Astrocyte (in vitro differentiated cells and primary cell): ENCODE measurements around the gene OR5K2. TPM values are rescaled to one million over a fixed set of nuclear protein-coding genes. Genes with fewer than 3 reads are reported as not detected.

Experiments used
- DNase-seq: peaks from one replicate; pipeline ENCODE4 v3.0.0-alpha.2; 2010; ENCODE audit warnings: low read depth
- FAIRE-seq: peaks from 2 replicates; lab custom pipeline; 2011; peaks lifted over from hg19 to GRCh38; lab: Jason Lieb, UNC
- H2AFZ ChIP-seq: 2 replicates; pipeline ENCODE4 v1.6.0; 2012; ENCODE audit warnings: low read depth, low read length, inconsistent platforms
- H3K27ac ChIP-seq: 2 replicates; pipeline ENCODE4 v1.5.1; 2011; ENCODE audit warnings: low read depth, low read length, inconsistent platforms
- H3K27me3 ChIP-seq: 2 replicates; pipeline ENCODE4 v1.6.0; 2011; ENCODE audit warnings: low read length, inconsistent platforms; ENCODE audit not compliant: insufficient read depth
- H3K36me3 ChIP-seq: 2 replicates; pipeline ENCODE4 v1.5.1; 2011; ENCODE audit warnings: low read length, inconsistent platforms; ENCODE audit not compliant: insufficient read depth
- H3K4me1 ChIP-seq: 2 replicates; pipeline ENCODE4 v1.5.1; 2011; ENCODE audit warnings: low read length, inconsistent platforms; ENCODE audit not compliant: insufficient read depth
- H3K4me2 ChIP-seq: 2 replicates; pipeline ENCODE4 v1.6.0; 2012; ENCODE audit warnings: low read length, inconsistent platforms
- H3K4me3 ChIP-seq: 2 replicates; pipeline ENCODE4 v1.5.1; 2011; ENCODE audit warnings: low read depth, mild to moderate bottlenecking, low read length, inconsistent platforms; ENCODE audit not compliant: insufficient read depth
- H3K79me2 ChIP-seq: 2 replicates; pipeline ENCODE4 v1.6.0; 2012; ENCODE audit warnings: mild to moderate bottlenecking, low read length, inconsistent platforms; ENCODE audit not compliant: insufficient read depth
- H3K9ac ChIP-seq: 2 replicates; pipeline ENCODE4 v1.6.0; 2012; ENCODE audit warnings: mild to moderate bottlenecking, low read length, inconsistent platforms
- H3K9me3 ChIP-seq: 2 replicates; pipeline ENCODE4 v1.5.1; 2012; ENCODE audit warnings: low read depth, mild to moderate bottlenecking, low read length, inconsistent platforms; ENCODE audit not compliant: insufficient read depth
- H4K20me1 ChIP-seq: 2 replicates; pipeline ENCODE4 v1.6.0; 2012; ENCODE audit warnings: low read length, inconsistent platforms; ENCODE audit not compliant: insufficient read depth
- H3K27ac Mint-ChIP-seq: one replicate; pipeline ENCODE4 v1.8.0; 2021; ENCODE audit warnings: mild to moderate bottlenecking, mixed read lengths; ENCODE audit not compliant: unreplicated experiment
- H3K27me3 Mint-ChIP-seq: one replicate; pipeline ENCODE4 v1.8.0; 2021; ENCODE audit warnings: low read depth, mixed read lengths; ENCODE audit not compliant: unreplicated experiment
- H3K36me3 Mint-ChIP-seq: one replicate; pipeline ENCODE4 v1.8.0; 2021; ENCODE audit warnings: low read depth, mixed read lengths; ENCODE audit not compliant: unreplicated experiment
- H3K4me1 Mint-ChIP-seq: one replicate; pipeline ENCODE4 v1.8.0; 2021; ENCODE audit warnings: low read depth, mixed read lengths; ENCODE audit not compliant: unreplicated experiment
- H3K4me3 Mint-ChIP-seq: one replicate; pipeline ENCODE4 v1.8.0; 2021; ENCODE audit warnings: mild to moderate bottlenecking, moderate library complexity, mixed read lengths; ENCODE audit not compliant: unreplicated experiment
- H3K9me3 Mint-ChIP-seq: one replicate; pipeline ENCODE4 v1.8.0; 2021; ENCODE audit warnings: mild to moderate bottlenecking, mixed read lengths; ENCODE audit not compliant: unreplicated experiment
- EZH2 ChIP-seq: IDR thresholded peaks from 2 replicates; pipeline ENCODE4 v1.6.1; 2012; ENCODE audit warnings: mild to moderate bottlenecking, low read length, inconsistent platforms; ENCODE audit not compliant: insufficient read depth
- total RNA-seq: library from RNA; stranded (reverse); gene quantifications from 2 replicates; pipeline ENCODE4 v1.2.1, GENCODE V29; 2021
- TF ChIP-seq, protein P1 (sequence below): IDR thresholded peaks from 2 replicates; pipeline ENCODE4 v1.5.1; 2011; ENCODE audit warnings: low read depth, mild to moderate bottlenecking, inconsistent platforms, low read length, moderate library complexity; ENCODE audit not compliant: insufficient read depth

OR5K2 gene
- total RNA-seq, 1 donor from 2014 or later, result not detected

- H3K4me1 Mint-ChIP-seq, result no peaks in the 10 kb centered on the region
- no peaks in the 10 kb centered on the region for H3K9me3 Mint-ChIP-seq
- no peak overlapping the region for H2AFZ ChIP-seq
- H3K27me3 ChIP-seq, result no peaks in the 10 kb centered on the region
- no peaks in the 10 kb centered on the region for H4K20me1 ChIP-seq
- H3K9ac ChIP-seq, result no peak overlapping the region
- DNase-seq, result no peak
- FAIRE-seq, result no peak
- no peak for TF ChIP-seq EZH2
- TF ChIP-seq, protein P1, sequence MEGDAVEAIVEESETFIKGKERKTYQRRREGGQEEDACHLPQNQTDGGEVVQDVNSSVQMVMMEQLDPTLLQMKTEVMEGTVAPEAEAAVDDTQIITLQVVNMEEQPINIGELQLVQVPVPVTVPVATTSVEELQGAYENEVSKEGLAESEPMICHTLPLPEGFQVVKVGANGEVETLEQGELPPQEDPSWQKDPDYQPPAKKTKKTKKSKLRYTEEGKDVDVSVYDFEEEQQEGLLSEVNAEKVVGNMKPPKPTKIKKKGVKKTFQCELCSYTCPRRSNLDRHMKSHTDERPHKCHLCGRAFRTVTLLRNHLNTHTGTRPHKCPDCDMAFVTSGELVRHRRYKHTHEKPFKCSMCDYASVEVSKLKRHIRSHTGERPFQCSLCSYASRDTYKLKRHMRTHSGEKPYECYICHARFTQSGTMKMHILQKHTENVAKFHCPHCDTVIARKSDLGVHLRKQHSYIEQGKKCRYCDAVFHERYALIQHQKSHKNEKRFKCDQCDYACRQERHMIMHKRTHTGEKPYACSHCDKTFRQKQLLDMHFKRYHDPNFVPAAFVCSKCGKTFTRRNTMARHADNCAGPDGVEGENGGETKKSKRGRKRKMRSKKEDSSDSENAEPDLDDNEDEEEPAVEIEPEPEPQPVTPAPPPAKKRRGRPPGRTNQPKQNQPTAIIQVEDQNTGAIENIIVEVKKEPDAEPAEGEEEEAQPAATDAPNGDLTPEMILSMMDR, result no peak
- H3K27me3 Mint-ChIP-seq, result no peaks in the 10 kb centered on the region
- H3K36me3 ChIP-seq, result no peaks in the 10 kb centered on the region
- no peak overlapping the region for H3K27ac Mint-ChIP-seq
- H3K9me3 ChIP-seq, result no peaks in the 10 kb centered on the region
- no peaks in the 10 kb centered on the region for H3K79me2 ChIP-seq
- H3K4me3 Mint-ChIP-seq, result no peak overlapping the region
- no peak overlapping the region for H3K4me2 ChIP-seq
- no peaks in the 10 kb centered on the region for H3K4me1 ChIP-seq
- no peak overlapping the region for H3K27ac ChIP-seq
- no peaks in the 10 kb centered on the region for H3K36me3 Mint-ChIP-seq
- H3K4me3 ChIP-seq, result no peak overlapping the region
Observed at GRCh38 chr3:98545940-98546339, 48.5 kb downstream of the OR5K2 start.

Other genes with a start within 250 kb of the OR5K2 start
- not detected in 2 replicates for gene OR5H6, start 233.4 kb upstream of the OR5K2 start, total RNA-seq
- gene OR5H2, start 215.2 kb upstream of the OR5K2 start, total RNA-seq, result not detected in 2 replicates
- not detected in 2 replicates for gene OR5K4, start 143.8 kb upstream of the OR5K2 start, total RNA-seq
- not detected in 2 replicates for gene OR5K3, start 107.0 kb upstream of the OR5K2 start, total RNA-seq
- gene OR5K1, start 34.5 kb upstream of the OR5K2 start, total RNA-seq, result not detected in 2 replicates
- gene CLDND1, start 25.2 kb downstream of the OR5K2 start, total RNA-seq, result 104 and 109 TPM in 2 replicates
- not detected in 2 replicates for gene GPR15, start 34.3 kb downstream of the OR5K2 start, total RNA-seq
- 22.1 and 23.7 TPM in 2 replicates for gene CPOX, start 95.9 kb downstream of the OR5K2 start, total RNA-seq